22Rv1 (cell line): ENCODE measurements around the gene KIAA1671.

Source experiments
- H3K27ac ChIP-seq: fragments of 450-650 bp; 2 replicates; pipeline ENCODE4 v1.5.1; 2017
- ZFX ChIP-seq: fragments of 450-650 bp; IDR thresholded peaks from 2 replicates; pipeline ENCODE4 v1.6.1; 2017; ENCODE audit warnings: antibody characterized with exemption, borderline replicate concordance
- TF ChIP-seq, protein P1 (sequence below): fragments of 450-650 bp; IDR thresholded peaks from 2 replicates; pipeline ENCODE4 v1.5.1; 2017; ENCODE audit warnings: mild to moderate bottlenecking

Gene KIAA1671

DNA sequence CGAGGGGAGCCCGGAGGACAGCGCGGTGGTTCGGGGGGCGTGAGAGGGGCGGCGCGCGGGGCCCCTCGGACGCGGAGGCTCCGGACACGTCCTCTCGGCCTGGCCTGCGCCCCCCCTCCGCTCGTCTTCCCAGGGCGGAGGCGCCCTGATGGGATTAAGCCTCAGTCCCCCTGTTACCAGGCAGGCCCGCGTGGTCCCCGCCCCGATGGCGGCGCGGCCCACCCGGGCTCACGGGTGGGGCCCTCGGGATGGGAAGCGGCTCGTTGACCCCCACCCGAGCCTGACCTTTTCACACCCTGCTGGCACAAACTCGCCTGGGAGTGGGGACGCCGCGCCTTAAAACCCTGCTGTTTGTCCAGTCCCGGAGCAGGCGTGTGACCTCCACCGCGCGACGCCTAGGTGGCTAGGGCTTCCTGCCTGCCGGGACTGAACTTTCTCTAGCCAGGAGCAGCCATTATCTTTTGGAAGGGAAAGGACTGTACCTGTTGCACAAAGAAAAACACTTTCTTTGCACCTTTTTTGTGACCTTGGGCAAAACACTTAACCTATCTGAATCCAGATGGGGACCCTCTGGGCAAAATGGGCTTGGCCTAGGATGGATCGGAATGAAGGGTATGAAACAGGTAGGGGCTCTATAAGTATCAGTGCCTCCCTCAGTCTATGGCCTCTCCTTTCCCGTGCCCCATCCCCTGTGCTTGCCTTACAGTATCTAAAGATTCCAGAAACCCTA, 1.0 kb downstream of the KIAA1671 start:
- TF ChIP-seq, protein P1, sequence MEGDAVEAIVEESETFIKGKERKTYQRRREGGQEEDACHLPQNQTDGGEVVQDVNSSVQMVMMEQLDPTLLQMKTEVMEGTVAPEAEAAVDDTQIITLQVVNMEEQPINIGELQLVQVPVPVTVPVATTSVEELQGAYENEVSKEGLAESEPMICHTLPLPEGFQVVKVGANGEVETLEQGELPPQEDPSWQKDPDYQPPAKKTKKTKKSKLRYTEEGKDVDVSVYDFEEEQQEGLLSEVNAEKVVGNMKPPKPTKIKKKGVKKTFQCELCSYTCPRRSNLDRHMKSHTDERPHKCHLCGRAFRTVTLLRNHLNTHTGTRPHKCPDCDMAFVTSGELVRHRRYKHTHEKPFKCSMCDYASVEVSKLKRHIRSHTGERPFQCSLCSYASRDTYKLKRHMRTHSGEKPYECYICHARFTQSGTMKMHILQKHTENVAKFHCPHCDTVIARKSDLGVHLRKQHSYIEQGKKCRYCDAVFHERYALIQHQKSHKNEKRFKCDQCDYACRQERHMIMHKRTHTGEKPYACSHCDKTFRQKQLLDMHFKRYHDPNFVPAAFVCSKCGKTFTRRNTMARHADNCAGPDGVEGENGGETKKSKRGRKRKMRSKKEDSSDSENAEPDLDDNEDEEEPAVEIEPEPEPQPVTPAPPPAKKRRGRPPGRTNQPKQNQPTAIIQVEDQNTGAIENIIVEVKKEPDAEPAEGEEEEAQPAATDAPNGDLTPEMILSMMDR, result no peak
- no peak for TF ChIP-seq ZFX
- H3K27ac ChIP-seq, result peak overlapping the region; percentile 81

DNA sequence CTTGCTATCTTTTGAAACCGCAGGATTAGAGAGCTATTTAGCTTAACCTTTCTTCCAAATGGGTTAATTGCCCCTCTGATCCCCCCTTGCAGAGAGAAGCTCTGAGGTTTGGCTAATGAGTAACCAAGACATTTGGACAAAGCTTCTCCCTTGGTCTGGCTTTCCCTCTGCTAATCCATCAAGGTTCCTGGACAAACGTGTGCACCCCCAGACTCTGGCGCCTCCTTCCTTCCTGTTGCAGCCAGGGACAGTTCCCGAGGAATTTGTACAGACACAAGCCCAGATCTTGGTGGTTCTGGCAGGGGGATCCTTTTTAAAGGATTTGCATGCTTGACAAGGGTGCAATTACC, 1.6 kb downstream of the KIAA1671 start:
- no peak for TF ChIP-seq ZFX
- TF ChIP-seq, protein P1, result no peak
- peak overlapping the region; percentile 81 for H3K27ac ChIP-seq

DNA sequence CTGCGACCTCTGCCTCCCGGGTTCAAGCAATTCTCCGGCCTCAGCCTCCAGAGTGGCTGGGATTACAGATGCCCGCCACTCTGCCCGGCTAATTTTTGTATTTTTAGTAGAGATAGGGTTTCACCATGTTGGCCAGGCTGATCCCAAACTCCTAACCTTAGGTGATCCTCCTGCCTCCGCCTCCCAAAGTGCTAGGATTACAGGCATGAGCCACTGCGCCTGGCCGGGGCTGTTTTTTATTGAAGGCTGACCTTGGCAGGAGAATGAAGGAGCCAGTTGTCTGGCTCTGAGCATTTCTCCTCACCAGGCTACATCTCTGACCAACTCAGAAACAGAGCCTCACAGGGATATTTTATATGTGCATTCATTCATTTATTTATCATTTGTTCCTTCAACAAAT, 2.3 kb downstream of the KIAA1671 start:
- TF ChIP-seq, protein P1, result no peak
- TF ChIP-seq ZFX, result no peak
- H3K27ac ChIP-seq, result no peak overlapping the region

DNA sequence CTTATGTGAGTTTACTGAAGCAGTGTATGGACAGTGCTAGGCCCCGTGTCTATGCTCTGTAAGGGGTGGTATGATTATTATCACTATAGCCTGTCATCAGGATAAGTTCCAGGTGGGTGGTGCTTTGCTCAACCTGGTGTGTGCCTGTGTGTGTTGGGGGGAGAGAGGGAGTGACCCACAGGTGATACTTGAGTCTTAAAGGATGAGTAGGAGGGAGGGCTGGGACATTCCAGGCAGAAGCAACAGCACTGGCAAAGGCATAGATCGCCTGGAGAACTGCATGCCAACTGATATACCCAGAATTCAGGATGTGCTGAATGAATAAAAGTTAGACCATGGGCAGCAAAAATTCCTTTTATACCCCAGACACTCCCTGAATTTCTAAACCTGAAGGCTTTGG, 4.5 kb downstream of the KIAA1671 start:
- TF ChIP-seq, protein P1, result no peak
- no peak for TF ChIP-seq ZFX
- no peak overlapping the region for H3K27ac ChIP-seq

DNA sequence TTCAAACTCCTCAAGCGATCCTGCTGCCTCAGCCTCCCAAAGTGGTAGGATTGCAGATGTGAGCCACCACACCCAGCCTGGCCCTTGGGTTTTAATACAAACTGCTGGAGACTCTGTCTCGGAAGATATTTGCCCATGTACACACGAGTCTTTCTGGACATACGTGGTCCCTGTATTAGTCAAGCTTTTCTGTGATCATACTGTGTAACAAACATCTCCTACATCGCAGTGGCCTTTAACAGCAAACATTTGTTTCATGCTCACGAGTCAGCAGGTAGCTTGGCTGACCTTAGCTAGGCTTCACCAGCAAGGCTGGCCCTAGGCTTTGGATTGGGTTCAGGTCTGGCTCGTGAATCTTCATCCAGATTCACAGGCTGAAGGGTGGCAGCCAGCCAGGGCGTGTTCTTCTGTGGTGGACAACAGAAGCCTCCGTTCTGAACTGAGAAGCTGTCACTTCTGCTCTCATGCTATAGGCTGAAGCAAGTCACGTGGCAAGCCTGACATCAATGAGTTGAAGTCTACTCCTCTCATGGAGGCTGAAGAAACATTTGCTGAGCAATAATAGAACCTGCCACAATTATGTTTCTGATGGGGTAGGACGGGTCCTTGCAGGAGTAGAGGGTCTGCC, 8.8 kb downstream of the KIAA1671 start:
- no peak for TF ChIP-seq ZFX
- TF ChIP-seq, protein P1, result no peak
- no peak overlapping the region for H3K27ac ChIP-seq

DNA sequence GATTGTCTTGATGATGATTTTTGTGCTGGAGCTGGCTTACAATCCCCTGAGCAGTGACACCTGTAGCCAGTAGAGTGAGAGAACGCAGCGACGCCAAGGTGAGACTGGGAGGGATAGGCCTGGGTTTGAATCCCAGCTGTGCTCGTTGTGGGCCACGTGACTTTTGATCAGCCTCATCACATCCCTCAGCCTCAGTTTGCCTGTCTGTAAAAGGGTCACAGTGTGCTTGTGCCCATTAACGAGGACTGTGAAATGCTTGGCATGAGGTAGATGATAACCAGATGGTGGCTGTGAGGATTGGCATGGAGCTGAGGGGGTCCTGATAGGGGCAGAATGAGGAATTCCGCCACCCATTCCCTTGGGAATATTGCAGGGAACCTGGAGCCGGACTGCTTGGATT, 9.6 kb downstream of the KIAA1671 start:
- TF ChIP-seq, protein P1, result no peak
- TF ChIP-seq ZFX, result no peak
- no peak overlapping the region for H3K27ac ChIP-seq

DNA sequence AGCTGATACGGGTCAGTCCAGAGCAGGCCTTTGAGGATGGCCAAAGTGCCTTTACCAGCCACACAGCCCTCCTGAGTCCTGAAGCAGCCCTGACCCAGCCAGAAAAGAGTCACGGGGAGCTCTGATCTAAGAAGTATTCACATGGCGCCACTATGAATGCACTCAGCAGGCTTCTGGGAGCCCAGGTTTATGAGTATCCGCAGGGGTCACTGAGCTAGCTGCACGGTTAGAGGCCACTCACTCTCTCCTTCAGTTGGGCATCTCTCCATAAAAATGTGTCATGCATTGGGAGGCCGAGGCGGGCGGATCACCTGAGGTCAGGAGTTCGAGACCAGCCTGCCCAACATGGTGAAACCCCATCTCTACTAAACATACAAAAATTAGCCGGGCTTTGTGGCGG, 10.3 kb downstream of the KIAA1671 start:
- no peak for TF ChIP-seq ZFX
- TF ChIP-seq, protein P1, result no peak

More for the DNA sequence above, 10.3 kb downstream of the KIAA1671 start:
- no peak overlapping the region for H3K27ac ChIP-seq
